ENCODE data around the gene CPNE4. TPM values are rescaled to one million over a fixed set of nuclear protein-coding genes. Genes with fewer than 3 reads are reported as not detected.

The CPNE4 gene
- total RNA-seq, 1 experiment from 2014 or later: not detected

DNA sequence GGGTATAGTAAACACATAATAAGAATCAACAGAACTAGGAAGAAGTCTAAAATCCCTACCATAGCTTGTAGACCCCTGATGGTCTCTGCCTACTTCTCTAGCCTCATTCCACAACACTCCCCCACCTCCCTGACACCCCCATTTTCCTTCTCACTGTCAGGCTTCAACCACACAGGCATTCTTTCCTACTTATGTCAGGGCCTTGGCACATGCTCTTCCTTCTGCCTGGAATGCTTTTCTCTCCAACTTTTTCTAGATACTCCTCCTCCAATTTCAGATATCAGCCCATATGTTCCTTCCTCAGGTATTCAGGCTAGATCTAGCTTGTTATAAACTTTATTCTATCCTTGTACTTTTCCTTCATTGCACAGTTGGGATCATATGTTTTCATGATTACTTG is 426.1 kb downstream of the CPNE4 start:
- Histone ChIP-seq H3K79me2 (ENCODE audit: low read length) (no peaks in the 10 kb centered on the region), H3K27ac (ENCODE audit: low read length) (no peak overlapping the region), H3K4me1 (ENCODE audit: insufficient read depth, low read length) (no peaks in the 10 kb centered on the region), H3K36me3 (ENCODE audit: low read depth, low read length) (no peaks in the 10 kb centered on the region), H3K9me3 (ENCODE audit: low read length) (no peaks in the 10 kb centered on the region), H3K4me3 (ENCODE audit: low read length) (no peak overlapping the region), H2AFZ (ENCODE audit: low read length) (no peak overlapping the region), H4K20me1 (ENCODE audit: low read length) (no peaks in the 10 kb centered on the region), H3K9me2 (replicated peaks; ENCODE audit: low read length) (no peaks in the 10 kb centered on the region), H3K27me3 (ENCODE audit: low read length) (no peaks in the 10 kb centered on the region), H3K4me2 (ENCODE audit: low read length) (no peak overlapping the region), H3K9ac (ENCODE audit: low read length) (no peak overlapping the region), H3F3A (ENCODE audit: low read length, unreplicated experiment) (no peaks in the 10 kb centered on the region)
- DNase-seq (no peak), ATAC-seq (no peak)
- no TSS peak for BruUV-seq (replicated peaks)
- ChIA-PET CTCF (no interaction called here), POLR2A (ENCODE audit: unreplicated experiment) (no interaction called here)
- TF ChIP-seq EZH2phosphoT487 (IDR thresholded peaks at IDR 0.05; ENCODE audit: borderline replicate concordance, low read length) (no peak), EZH2 (IDR thresholded peaks at IDR 0.05; ENCODE audit: low read length, unreplicated experiment) (no peak)
- TF ChIP-seq, protein P1, sequence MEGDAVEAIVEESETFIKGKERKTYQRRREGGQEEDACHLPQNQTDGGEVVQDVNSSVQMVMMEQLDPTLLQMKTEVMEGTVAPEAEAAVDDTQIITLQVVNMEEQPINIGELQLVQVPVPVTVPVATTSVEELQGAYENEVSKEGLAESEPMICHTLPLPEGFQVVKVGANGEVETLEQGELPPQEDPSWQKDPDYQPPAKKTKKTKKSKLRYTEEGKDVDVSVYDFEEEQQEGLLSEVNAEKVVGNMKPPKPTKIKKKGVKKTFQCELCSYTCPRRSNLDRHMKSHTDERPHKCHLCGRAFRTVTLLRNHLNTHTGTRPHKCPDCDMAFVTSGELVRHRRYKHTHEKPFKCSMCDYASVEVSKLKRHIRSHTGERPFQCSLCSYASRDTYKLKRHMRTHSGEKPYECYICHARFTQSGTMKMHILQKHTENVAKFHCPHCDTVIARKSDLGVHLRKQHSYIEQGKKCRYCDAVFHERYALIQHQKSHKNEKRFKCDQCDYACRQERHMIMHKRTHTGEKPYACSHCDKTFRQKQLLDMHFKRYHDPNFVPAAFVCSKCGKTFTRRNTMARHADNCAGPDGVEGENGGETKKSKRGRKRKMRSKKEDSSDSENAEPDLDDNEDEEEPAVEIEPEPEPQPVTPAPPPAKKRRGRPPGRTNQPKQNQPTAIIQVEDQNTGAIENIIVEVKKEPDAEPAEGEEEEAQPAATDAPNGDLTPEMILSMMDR (conservative IDR thresholded peaks at IDR 0.05; ENCODE audit: low read depth, low read length): no peak
- intact Hi-C loops (cut with micrococcal nuclease): no loop called here

DNA sequence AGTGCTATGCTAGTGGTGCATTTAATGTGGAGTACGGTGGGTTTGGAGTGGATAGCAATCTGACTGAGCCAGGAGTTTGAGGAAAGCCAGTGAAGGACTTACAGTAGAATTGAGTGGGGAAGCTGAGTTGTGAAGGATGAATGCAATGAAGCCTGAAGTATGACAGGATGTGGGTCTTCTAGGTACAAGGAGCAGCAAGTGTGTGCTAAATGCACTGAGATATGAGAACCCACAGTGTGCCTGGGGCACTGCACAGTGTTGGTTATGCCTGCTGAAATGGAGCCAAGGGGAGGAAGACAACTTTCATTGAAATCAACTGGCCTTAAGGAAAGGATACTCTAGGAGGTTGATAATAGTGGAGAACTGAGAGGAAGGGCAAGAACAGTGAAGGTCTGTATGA is 426.5 kb downstream of the CPNE4 start:
- Histone ChIP-seq H3K27me3 (ENCODE audit: low read length) (no peaks in the 10 kb centered on the region), H3K4me2 (ENCODE audit: low read length) (no peak overlapping the region), H3K79me2 (ENCODE audit: low read length) (no peaks in the 10 kb centered on the region), H2AFZ (ENCODE audit: low read length) (no peak overlapping the region), H4K20me1 (ENCODE audit: low read length) (no peaks in the 10 kb centered on the region), H3K36me3 (ENCODE audit: low read depth, low read length) (no peaks in the 10 kb centered on the region), H3K9me2 (replicated peaks; ENCODE audit: low read length) (no peaks in the 10 kb centered on the region), H3K9ac (ENCODE audit: low read length) (no peak overlapping the region), H3K27ac (ENCODE audit: low read length) (no peak overlapping the region), H3K4me1 (ENCODE audit: insufficient read depth, low read length) (no peaks in the 10 kb centered on the region), H3K4me3 (ENCODE audit: low read length) (no peak overlapping the region), H3F3A (ENCODE audit: low read length, unreplicated experiment) (no peaks in the 10 kb centered on the region), H3K9me3 (ENCODE audit: low read length) (no peaks in the 10 kb centered on the region)
- intact Hi-C loops (cut with micrococcal nuclease): no loop called here
- no peak for DNase-seq
- ChIA-PET POLR2A (ENCODE audit: unreplicated experiment) (no interaction called here), CTCF (no interaction called here)
- TF ChIP-seq, protein P1 (conservative IDR thresholded peaks at IDR 0.05; ENCODE audit: low read depth, low read length): no peak
- TF ChIP-seq EZH2 (IDR thresholded peaks at IDR 0.05; ENCODE audit: low read length, unreplicated experiment) (no peak), EZH2phosphoT487 (IDR thresholded peaks at IDR 0.05; ENCODE audit: borderline replicate concordance, low read length) (no peak)
- no TSS peak for BruUV-seq (replicated peaks)
- ATAC-seq: no peak

DNA sequence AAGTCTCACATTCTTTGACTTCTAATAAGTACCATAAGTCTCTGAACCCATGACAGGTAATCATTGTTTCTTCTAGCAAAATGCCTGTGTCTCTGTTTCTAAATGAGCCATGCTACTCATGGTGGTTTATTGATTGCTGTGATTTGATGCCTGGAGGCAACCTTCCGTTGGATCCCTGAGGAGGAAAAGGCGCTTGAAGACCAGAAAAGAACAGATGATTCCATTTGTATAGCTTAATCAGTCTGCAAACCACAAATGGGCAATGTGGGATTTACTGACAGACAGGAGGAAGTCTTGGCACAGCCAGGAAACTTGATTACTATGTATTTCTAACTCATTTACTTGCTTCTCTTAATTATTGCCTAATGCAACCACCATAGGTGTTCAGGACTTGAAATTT is 428.9 kb downstream of the CPNE4 start:
- H3K9ac ChIP-seq (ENCODE audit: low read length): no peak overlapping the region
- no peak overlapping the region for H3K4me3 ChIP-seq (ENCODE audit: low read length)
- no peak overlapping the region for H3K4me2 ChIP-seq (ENCODE audit: low read length)
- no TSS peak for BruUV-seq (replicated peaks)
- no peaks in the 10 kb centered on the region for H3K79me2 ChIP-seq (ENCODE audit: low read length)
- no peak overlapping the region for H2AFZ ChIP-seq (ENCODE audit: low read length)
- ChIA-PET POLR2A (ENCODE audit: unreplicated experiment) (no interaction called here), CTCF (no interaction called here)
- no peaks in the 10 kb centered on the region for H3K4me1 ChIP-seq (ENCODE audit: insufficient read depth, low read length)
- TF ChIP-seq EZH2phosphoT487 (IDR thresholded peaks at IDR 0.05; ENCODE audit: borderline replicate concordance, low read length) (no peak), EZH2 (IDR thresholded peaks at IDR 0.05; ENCODE audit: low read length, unreplicated experiment) (no peak)
- TF ChIP-seq, protein P1 (conservative IDR thresholded peaks at IDR 0.05; ENCODE audit: low read depth, low read length): no peak
- no peaks in the 10 kb centered on the region for H4K20me1 ChIP-seq (ENCODE audit: low read length)
- H3K9me3 ChIP-seq (ENCODE audit: low read length): no peaks in the 10 kb centered on the region
- intact Hi-C loops (cut with micrococcal nuclease): no loop called here
- DNase-seq: no peak
- H3K36me3 ChIP-seq (ENCODE audit: low read depth, low read length): no peaks in the 10 kb centered on the region
- H3K27me3 ChIP-seq (ENCODE audit: low read length): no peaks in the 10 kb centered on the region
- no peaks in the 10 kb centered on the region for H3F3A ChIP-seq (ENCODE audit: low read length, unreplicated experiment)
- H3K9me2 ChIP-seq (replicated peaks; ENCODE audit: low read length): no peaks in the 10 kb centered on the region
- H3K27ac ChIP-seq (ENCODE audit: low read length): no peak overlapping the region
- ATAC-seq: no peak
